OCI-LY3 (cell line): ENCODE measurements around the gene NIN.

Source experiments
- H2AFZ ChIP-seq: fragments of 200-600, 300-600 bp; shearing (Covaris generic); 2 replicates; pipeline ENCODE4 v1.6.0; 2014; ENCODE audit warnings: antibody characterized with exemption, low read depth, low read length
- H3K27ac ChIP-seq: fragments of 200-600, 300-600 bp; sonication (generic); 2 replicates; pipeline ENCODE4 v1.5.1; 2014; ENCODE audit warnings: mild to moderate bottlenecking, low read length, moderate library complexity, mixed read lengths
- H3K27me3 ChIP-seq: fragments of 200-600, 300-600 bp; sonication (generic); 2 replicates; pipeline ENCODE4 v1.6.1; 2014; ENCODE audit warnings: low read depth, low read length, mixed read lengths
- H3K36me3 ChIP-seq: fragments of 200-600, 300-600 bp; sonication (generic); replicated peaks from 2 replicates; pipeline ENCODE3; 2014; ENCODE audit warnings: low read depth, low read length, mixed read lengths
- H3K4me1 ChIP-seq: fragments of 300-600, 200-600 bp; sonication (generic); 2 replicates; pipeline ENCODE4 v1.6.1; 2014; ENCODE audit warnings: low read length, mixed read lengths
- H3K4me2 ChIP-seq: fragments of 200-600, 300-600 bp; sonication (generic); 2 replicates; pipeline ENCODE4 v1.6.1; 2014; ENCODE audit warnings: low read length, mixed read lengths
- H3K4me3 ChIP-seq: fragments of 300-600, 200-600 bp; sonication (generic); 2 replicates; pipeline ENCODE4 v1.5.1; 2014; ENCODE audit warnings: antibody characterized with exemption, mild to moderate bottlenecking, low read length, moderate library complexity
- H3K79me2 ChIP-seq: fragments of 300-600, 200-600 bp; shearing (Covaris generic); 2 replicates; pipeline ENCODE4 v1.6.1; 2014; ENCODE audit warnings: mild to moderate bottlenecking, low read length, mixed read lengths
- H3K9ac ChIP-seq: fragments of 300-600, 200-600 bp; shearing (Covaris generic); 2 replicates; pipeline ENCODE4 v1.6.0; 2014; ENCODE audit warnings: mild to moderate bottlenecking, low read length, moderate library complexity
- H3K9me3 ChIP-seq: fragments of 200-600, 300-600 bp; shearing (Covaris generic); 2 replicates; pipeline ENCODE4 v1.6.1; 2014; ENCODE audit warnings: low read length, mixed read lengths; ENCODE audit not compliant: insufficient read depth
- H4K20me1 ChIP-seq: fragments of 200-600, 300-600 bp; sonication (generic); 2 replicates; pipeline ENCODE4 v1.6.1; 2016; ENCODE audit warnings: low read length, mixed read lengths; ENCODE audit not compliant: insufficient read depth
- CTCF ChIP-seq: fragments of 200-600, 300-600 bp; sonication (generic); IDR thresholded peaks from 2 replicates; pipeline ENCODE4 v1.5.1; 2014; ENCODE audit warnings: antibody characterized with exemption, low read length, low read depth
- EZH2phosphoT487 ChIP-seq: fragments of 200-600 bp; shearing (Covaris generic); IDR thresholded peaks from 2 replicates; pipeline ENCODE4 v1.6.1; 2018; ENCODE audit warnings: antibody characterized with exemption, mixed run types, low read depth

The NIN gene

GRCh38 chr14:50756300-50756699 lies 74.7 kb downstream of the NIN start:
- H3K4me2 ChIP-seq: peak overlapping the region; percentile 67
- peaks cover 62% of the 10 kb centered on the region for H3K4me1 ChIP-seq
- H4K20me1 ChIP-seq: no peaks in the 10 kb centered on the region
- H2AFZ ChIP-seq: no peak overlapping the region
- peak overlapping the region; percentile 27; the same call in 1 of the 2 replicates for H3K9ac ChIP-seq
- TF ChIP-seq CTCF (no peak), EZH2phosphoT487 (no peak)
- H3K79me2 ChIP-seq: peaks cover 52% of the 10 kb centered on the region
- peak overlapping the region; percentile 34; the same call in 1 of the 2 replicates for H3K4me3 ChIP-seq
- no peaks in the 10 kb centered on the region for H3K27me3 ChIP-seq
- no peaks in the 10 kb centered on the region for H3K9me3 ChIP-seq
- peaks cover 73% of the 10 kb centered on the region for H3K36me3 ChIP-seq
- H3K27ac ChIP-seq: peak overlapping the region; percentile 91

- Histone ChIP-seq H3K9me3 (no peaks in the 10 kb centered on the region), H3K4me2 (no peak overlapping the region), H4K20me1 (no peaks in the 10 kb centered on the region), H3K79me2 (0 out of 2 replicates have a peak, but pooled peaks cover 8% of the 10 kb centered on the region), H3K9ac (no peak overlapping the region), H3K27ac (no peak overlapping the region), H3K36me3 (peaks cover 68% of the 10 kb centered on the region), H2AFZ (no peak overlapping the region), H3K4me1 (peaks cover 10% of the 10 kb centered on the region), H3K4me3 (no peak overlapping the region), H3K27me3 (no peaks in the 10 kb centered on the region)
- TF ChIP-seq EZH2phosphoT487: no peak
- no peak for TF ChIP-seq CTCF
Observed at GRCh38 chr14:50750323-50750722, 80.6 kb downstream of the NIN start.

GRCh38 chr14:50745401-50746058 lies 85.4 kb downstream of the NIN start:
- H4K20me1 ChIP-seq: no peaks in the 10 kb centered on the region
- no peak overlapping the region for H3K27ac ChIP-seq
- H3K4me1 ChIP-seq: peaks cover 14% of the 10 kb centered on the region
- no peak overlapping the region for H3K4me3 ChIP-seq
- no peak overlapping the region for H3K9ac ChIP-seq
- TF ChIP-seq CTCF (no peak), EZH2phosphoT487 (no peak)
- no peaks in the 10 kb centered on the region for H3K9me3 ChIP-seq
- H3K79me2 ChIP-seq: no peaks in the 10 kb centered on the region
- H3K36me3 ChIP-seq: peaks cover 66% of the 10 kb centered on the region
- no peaks in the 10 kb centered on the region for H3K27me3 ChIP-seq
- no peak overlapping the region for H3K4me2 ChIP-seq
- no peak overlapping the region for H2AFZ ChIP-seq

- Histone ChIP-seq H3K79me2 (no peaks in the 10 kb centered on the region), H3K9ac (no peak overlapping the region), H3K27ac (no peak overlapping the region), H3K4me2 (no peak overlapping the region), H4K20me1 (no peaks in the 10 kb centered on the region), H3K4me1 (peaks cover 23% of the 10 kb centered on the region), H3K27me3 (no peaks in the 10 kb centered on the region), H3K9me3 (no peaks in the 10 kb centered on the region), H2AFZ (no peak overlapping the region), H3K4me3 (no peak overlapping the region), H3K36me3 (peaks cover 67% of the 10 kb centered on the region)
- TF ChIP-seq EZH2phosphoT487 (no peak), CTCF (no peak)
Observed at GRCh38 chr14:50744231-50744630, 86.7 kb downstream of the NIN start.
